ENCODE results near the gene DCD. TPM values are rescaled to one million over a fixed set of nuclear protein-coding genes. Genes with fewer than 3 reads are reported as not detected.

DCD gene
- total and polyA plus RNA-seq, 3 donors from 2014 or later = not detected

DNA sequence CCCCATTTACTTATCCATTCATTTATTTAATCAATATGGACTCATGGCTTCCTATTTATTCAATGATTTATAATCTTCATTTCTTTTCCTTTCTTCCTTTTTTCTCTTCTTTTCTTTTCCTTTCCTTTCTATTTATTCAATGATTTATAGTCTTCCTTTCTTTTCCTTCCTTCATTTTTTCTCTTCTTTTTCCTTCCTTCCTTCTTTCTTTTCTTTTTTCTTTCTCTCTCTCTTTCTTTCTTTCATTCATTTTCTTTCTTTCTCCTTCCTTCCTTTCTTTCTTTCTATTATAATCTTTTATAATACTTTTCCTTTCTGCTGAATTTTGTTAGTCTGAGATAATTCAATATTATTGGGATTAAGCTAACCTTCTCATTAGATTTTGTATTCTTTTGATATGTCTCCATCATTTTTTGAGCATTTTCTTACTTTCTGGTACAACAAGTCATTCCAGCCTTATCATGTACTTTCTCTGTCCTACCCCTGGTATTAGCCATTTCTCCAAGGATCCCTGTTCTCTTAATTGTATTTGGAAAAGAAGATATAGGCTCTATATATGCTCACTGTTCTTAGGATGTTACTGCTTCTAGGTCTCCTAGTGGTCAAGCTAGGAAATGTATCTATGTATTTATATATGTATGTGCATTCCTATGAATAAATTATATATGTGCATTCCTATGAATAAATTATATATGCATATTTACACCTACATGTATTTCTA lies 25.5 kb downstream of the DCD start:
- no peaks in the 10 kb centered on the region for H3K27me3 ChIP-seq
- H3K27ac ChIP-seq = no peak overlapping the region
- no peaks in the 10 kb centered on the region for H3K36me3 ChIP-seq (ENCODE audit: low read depth, missing control alignments)
- no peak for DNase-seq
- H3K4me3 ChIP-seq = no peak overlapping the region
- intact Hi-C loops (cut with DNase I; ENCODE audit: low total_unique reads) = no loop called here
- no peaks in the 10 kb centered on the region for H3K9me3 ChIP-seq
- no peak for TF ChIP-seq POLR2A (IDR thresholded peaks at IDR 0.05)
- TF ChIP-seq CTCF (IDR thresholded peaks at IDR 0.05) = no peak
- no peaks in the 10 kb centered on the region for H3K4me1 ChIP-seq

DNA sequence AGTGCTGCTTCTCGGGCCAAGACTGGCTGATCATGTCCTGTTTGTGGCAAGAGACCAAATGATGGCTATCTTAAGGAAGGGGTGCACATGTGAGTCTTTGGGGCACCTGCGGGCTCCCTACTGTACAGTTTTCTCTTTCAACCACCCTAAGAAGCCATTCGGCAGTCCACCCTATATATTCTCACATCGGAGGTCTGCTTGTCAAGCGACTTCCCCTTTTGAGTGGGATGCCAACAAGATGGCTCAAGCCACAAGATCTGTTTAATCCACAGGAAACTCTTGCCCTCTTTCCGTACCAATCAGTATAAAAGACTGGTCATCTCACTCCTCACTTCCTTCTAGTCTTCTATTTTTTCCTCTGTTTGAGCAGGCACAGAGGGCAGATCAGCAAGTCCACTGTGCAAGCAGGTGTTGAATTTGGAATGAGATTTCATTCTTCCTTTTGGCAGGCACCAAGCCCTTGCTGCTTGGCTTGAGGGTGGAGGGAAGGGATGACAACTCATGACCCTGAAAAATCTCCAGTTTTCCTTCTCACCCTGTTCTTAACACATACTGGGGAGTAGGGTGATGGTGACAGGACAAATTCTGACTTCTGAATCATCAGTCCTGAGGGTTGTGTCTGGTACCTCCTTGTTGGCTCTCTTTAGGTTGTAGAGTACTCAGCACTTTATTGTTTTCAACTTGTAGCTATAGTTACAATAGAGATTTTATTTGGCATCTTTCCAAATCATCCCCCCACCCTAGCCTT lies 31.1 kb downstream of the DCD start:
- Histone ChIP-seq H3K4me3 (no peak overlapping the region), H3K27ac (no peak overlapping the region), H3K27me3 (no peaks in the 10 kb centered on the region), H3K36me3 (ENCODE audit: low read depth, missing control alignments) (no peaks in the 10 kb centered on the region), H3K9me3 (no peaks in the 10 kb centered on the region), H3K4me1 (no peaks in the 10 kb centered on the region)
- no peak for DNase-seq
- TF ChIP-seq POLR2A (IDR thresholded peaks at IDR 0.05) (no peak), CTCF (IDR thresholded peaks at IDR 0.05) (no peak)
- WGBS, 2 donors = 82 to 84% methylated on average over 5 to 6 of the region's 6 CpGs
- intact Hi-C loops (cut with DNase I; ENCODE audit: low total_unique reads) = no loop called here

DNA sequence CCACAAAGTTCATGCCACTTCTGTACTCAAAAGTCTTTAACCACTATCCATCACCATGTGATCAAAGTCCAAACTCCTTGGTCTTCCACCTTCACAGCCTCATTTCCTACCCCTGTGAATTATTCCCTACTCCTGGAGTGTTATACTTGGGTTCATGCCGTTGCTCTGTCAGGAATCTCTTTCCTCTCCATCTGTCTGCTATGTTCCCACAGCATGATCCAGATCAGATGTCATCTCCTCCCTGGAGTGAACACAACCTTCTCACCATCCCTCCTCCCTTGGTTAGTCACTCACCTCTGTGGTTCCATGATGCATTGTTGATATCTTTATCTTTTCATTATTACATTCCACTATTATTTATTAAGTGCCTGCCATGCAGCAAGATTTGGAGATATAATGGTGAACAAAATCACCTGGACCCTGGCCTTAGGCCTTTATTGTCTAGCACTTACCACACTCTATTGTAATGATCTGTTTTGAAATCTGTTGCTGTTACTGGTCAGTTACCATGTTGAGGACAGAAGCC lies 35.9 kb downstream of the DCD start:
- Histone ChIP-seq H3K4me1 (no peaks in the 10 kb centered on the region), H3K36me3 (ENCODE audit: low read depth, missing control alignments) (no peaks in the 10 kb centered on the region), H3K4me3 (no peak overlapping the region), H3K9me3 (no peaks in the 10 kb centered on the region), H3K27me3 (no peaks in the 10 kb centered on the region), H3K27ac (no peak overlapping the region)
- no peak for DNase-seq
- WGBS, 2 donors = 56 to 63% methylated on average over 1 of the region's 1 CpG
- TF ChIP-seq CTCF (IDR thresholded peaks at IDR 0.05) (no peak), POLR2A (IDR thresholded peaks at IDR 0.05) (no peak)
- intact Hi-C loops (cut with DNase I; ENCODE audit: low total_unique reads) = no loop called here

DNA sequence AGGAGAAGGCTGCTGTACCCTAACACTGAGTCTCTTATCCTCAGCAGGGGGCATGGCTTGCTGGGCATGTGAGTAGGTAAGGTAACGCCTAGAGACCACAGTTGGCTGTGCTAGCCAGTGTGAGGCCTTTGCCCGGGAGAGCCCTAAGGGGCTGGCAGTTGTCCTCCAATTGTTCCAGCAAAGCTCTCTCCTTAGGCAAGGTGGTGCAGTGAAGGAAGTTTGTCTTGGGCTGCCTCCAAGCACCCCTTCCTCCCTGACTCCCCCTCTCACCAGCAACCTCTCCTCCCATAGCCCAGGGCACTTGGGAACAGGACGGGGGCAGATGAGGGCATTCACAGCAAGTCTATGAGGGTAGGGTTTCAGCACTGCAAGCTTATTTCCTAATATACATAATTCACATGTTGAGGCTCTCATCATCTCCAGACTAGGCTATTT lies 36.4 kb downstream of the DCD start:
- H3K4me3 ChIP-seq = no peak overlapping the region
- no peaks in the 10 kb centered on the region for H3K4me1 ChIP-seq
- TF ChIP-seq POLR2A (IDR thresholded peaks at IDR 0.05) (no peak), CTCF (IDR thresholded peaks at IDR 0.05) (no peak)
- DNase-seq = no peak
- H3K27ac ChIP-seq = no peak overlapping the region
- no peaks in the 10 kb centered on the region for H3K27me3 ChIP-seq
- H3K9me3 ChIP-seq = no peaks in the 10 kb centered on the region
- 69 to 80% methylated on average over 3 of the region's 3 CpGs for WGBS, 2 donors
- intact Hi-C loops (cut with DNase I; ENCODE audit: low total_unique reads) = no loop called here
- no peaks in the 10 kb centered on the region for H3K36me3 ChIP-seq (ENCODE audit: low read depth, missing control alignments)
